ENCODE data around the gene GSTA3. TPM values are rescaled to one million over a fixed set of nuclear protein-coding genes. Genes with fewer than 3 reads are reported as not detected.

The GSTA3 gene
- not detected in 5 replicates for total RNA-seq (2022; extraction: Qiagen RNA extraction; ENCODE audit: low read depth)

GRCh38 chr6:52909531-52909930, at the start of gene GSTA3:
Gene GSTA3 (minus strand): TSS chr6:52909698. CDS start chr6:52905834, 3,864 bp downstream.

Other genes starting within 250 kb of the GSTA3 start
- 32.8 to 48.1 TPM (median 36.3 TPM) in 5 replicates for gene TMEM14A, start 238.6 kb downstream of the GSTA3 start, total RNA-seq (2022; extraction: Qiagen RNA extraction; ENCODE audit: low read depth)
- gene GSTA2, start 146.2 kb downstream of the GSTA3 start, total RNA-seq (2022; extraction: Qiagen RNA extraction; ENCODE audit: low read depth) = not detected in 5 replicates
- gene GSTA1, start 105.9 kb downstream of the GSTA3 start, total RNA-seq (2022; extraction: Qiagen RNA extraction; ENCODE audit: low read depth) = not detected in 5 replicates
- not detected in 5 replicates for gene GSTA5, start 68.9 kb downstream of the GSTA3 start, total RNA-seq (2022; extraction: Qiagen RNA extraction; ENCODE audit: low read depth)
- 8.0 to 9.8 TPM (median 8.4 TPM) in 5 replicates for gene GSTA4, start 85.6 kb upstream of the GSTA3 start, total RNA-seq (2022; extraction: Qiagen RNA extraction; ENCODE audit: low read depth)
- gene CILK1, start 152.1 kb upstream of the GSTA3 start, total RNA-seq (2022; extraction: Qiagen RNA extraction; ENCODE audit: low read depth) = 1.4 to 2.6 TPM (median 2.3 TPM) in 5 replicates
- 28.5 to 39.2 TPM (median 36.3 TPM) in 5 replicates for gene FBXO9, start 155.7 kb upstream of the GSTA3 start, total RNA-seq (2022; extraction: Qiagen RNA extraction; ENCODE audit: low read depth)
- 0.05 to 0.06 TPM in 2 of 5 replicates, not detected in the others for gene GCM1, start 239.1 kb upstream of the GSTA3 start, total RNA-seq (2022; extraction: Qiagen RNA extraction; ENCODE audit: low read depth)

Data from A549 treated with GW870086 at 1 μM for 4 hours (cell line).